ENCODE measurements around the gene CLDN15.
"Not testable (repeated sequence)": the region's sequence is repeated elsewhere in the genome, so short reads cannot be mapped to it uniquely, and the experiment has no call there.

CLDN15 gene

GRCh38 chr7:101237206-101238067, at the start of gene CLDN15:
CLDN15 (minus strand) TSS chr7:101237802; CDS start chr7:101237581, 221 bp downstream.
- Mint-ChIP-seq H3K27me3 (no peaks in the 10 kb centered on the region), H3K9me3 (no peaks in the 10 kb centered on the region), H3K4me3 (no peak within 1 kb of the TSS), H3K27ac (peak within 1 kb of the TSS; percentile 69 to 94), H3K4me1 (peaks cover 11% of the 10 kb centered on the region)
- DNase-seq: no peak
- ATAC-seq: no peak

GRCh38 chr7:101287032-101287431, 49.4 kb upstream of the CLDN15 start:
- H3K27me3 Mint-ChIP-seq: peaks cover 29% of the 10 kb centered on the region
- H3K27ac Mint-ChIP-seq: peak overlapping the region in 1 of 2 donors; percentile 27
- DNase-seq (no peak), ATAC-seq (no peak)
- H3K9me3 Mint-ChIP-seq: no peaks in the 10 kb centered on the region
- H3K4me3 Mint-ChIP-seq: no peak overlapping the region
- H3K4me1 Mint-ChIP-seq: peaks cover 32% of the 10 kb centered on the region

GRCh38 chr7:101285880-101286279, 48.3 kb upstream of the CLDN15 start:
- Mint-ChIP-seq H3K27me3 (peaks cover 17% of the 10 kb centered on the region), H3K4me1 (peaks cover 32% of the 10 kb centered on the region)
- H3K27ac Mint-ChIP-seq, ATAC-seq, H3K4me3 Mint-ChIP-seq, H3K9me3 Mint-ChIP-seq, DNase-seq: not testable (repeated sequence)

GRCh38 chr7:101285171-101285570, 47.6 kb upstream of the CLDN15 start:
- Mint-ChIP-seq H3K27ac (no peak overlapping the region), H3K9me3 (no peaks in the 10 kb centered on the region), H3K27me3 (peaks cover 10% of the 10 kb centered on the region), H3K4me1 (peaks cover 26% of the 10 kb centered on the region), H3K4me3 (no peak overlapping the region)
- DNase-seq: no peak
- ATAC-seq: no peak

GRCh38 chr7:101280912-101281311, 43.3 kb upstream of the CLDN15 start:
- H3K27me3 Mint-ChIP-seq: peaks cover 37% of the 10 kb centered on the region
- not testable (repeated sequence) for ATAC-seq, H3K4me3 Mint-ChIP-seq, H3K9me3 Mint-ChIP-seq, H3K27ac Mint-ChIP-seq, H3K4me1 Mint-ChIP-seq, DNase-seq

GRCh38 chr7:101278461-101279292, 41.1 kb upstream of the CLDN15 start:
- H3K9me3 Mint-ChIP-seq: no peaks in the 10 kb centered on the region
- peaks cover 37% of the 10 kb centered on the region for H3K27me3 Mint-ChIP-seq
- no peak overlapping the region for H3K27ac Mint-ChIP-seq
- no peak overlapping the region for H3K4me3 Mint-ChIP-seq
- DNase-seq: no peak
- ATAC-seq: no peak
- H3K4me1 Mint-ChIP-seq: peaks cover 6% of the 10 kb centered on the region

GRCh38 chr7:101277155-101277554, 39.6 kb upstream of the CLDN15 start:
- Mint-ChIP-seq H3K27me3 (peaks cover 29% of the 10 kb centered on the region), H3K27ac (no peak overlapping the region), H3K4me1 (no peaks in the 10 kb centered on the region), H3K4me3 (no peak overlapping the region), H3K9me3 (no peaks in the 10 kb centered on the region)
- ATAC-seq (no peak), DNase-seq (no peak)

GRCh38 chr7:101273206-101273605, 35.6 kb upstream of the CLDN15 start:
- Mint-ChIP-seq H3K27me3 (peaks cover 16% of the 10 kb centered on the region), H3K4me3 (no peak overlapping the region), H3K27ac (no peak overlapping the region), H3K9me3 (no peaks in the 10 kb centered on the region), H3K4me1 (no peaks in the 10 kb centered on the region)
- DNase-seq: no peak
- ATAC-seq: no peak

GRCh38 chr7:101271021-101271420, 33.4 kb upstream of the CLDN15 start:
- H3K27me3 Mint-ChIP-seq: no peaks in the 10 kb centered on the region
- H3K9me3 Mint-ChIP-seq: no peaks in the 10 kb centered on the region
- DNase-seq (no peak), ATAC-seq (no peak)
- H3K4me1 Mint-ChIP-seq: no peaks in the 10 kb centered on the region
- no peak overlapping the region for H3K4me3 Mint-ChIP-seq
- H3K27ac Mint-ChIP-seq: no peak overlapping the region

- H3K4me3 Mint-ChIP-seq: no peak overlapping the region
- H3K9me3 Mint-ChIP-seq: no peaks in the 10 kb centered on the region
- H3K4me1 Mint-ChIP-seq: no peaks in the 10 kb centered on the region
- no peak overlapping the region for H3K27ac Mint-ChIP-seq
- no peaks in the 10 kb centered on the region for H3K27me3 Mint-ChIP-seq
- DNase-seq (no peak), ATAC-seq (no peak)
Observed at GRCh38 chr7:101269664-101270063, 32.1 kb upstream of the CLDN15 start.

- no peak for ATAC-seq
- Mint-ChIP-seq H3K27me3 (no peaks in the 10 kb centered on the region), H3K4me1 (peaks cover 6% of the 10 kb centered on the region), H3K27ac (no peak overlapping the region), H3K9me3 (no peaks in the 10 kb centered on the region), H3K4me3 (no peak overlapping the region)
- no peak for DNase-seq
Observed at GRCh38 chr7:101265622-101266516, 28.3 kb upstream of the CLDN15 start.

GRCh38 chr7:101264102-101264706, 26.6 kb upstream of the CLDN15 start:
- H3K4me1 Mint-ChIP-seq, DNase-seq, H3K27me3 Mint-ChIP-seq, ATAC-seq, H3K9me3 Mint-ChIP-seq, H3K27ac Mint-ChIP-seq, H3K4me3 Mint-ChIP-seq: not testable (repeated sequence)

GRCh38 chr7:101258243-101258731, 20.7 kb upstream of the CLDN15 start:
- no peak overlapping the region for H3K4me3 Mint-ChIP-seq
- DNase-seq: no peak
- no peak for ATAC-seq
- H3K4me1 Mint-ChIP-seq: no peaks in the 10 kb centered on the region
- no peaks in the 10 kb centered on the region for H3K27me3 Mint-ChIP-seq
- H3K27ac Mint-ChIP-seq: no peak overlapping the region
- H3K9me3 Mint-ChIP-seq: no peaks in the 10 kb centered on the region

GRCh38 chr7:101255796-101256195, 18.2 kb upstream of the CLDN15 start:
- Mint-ChIP-seq H3K9me3 (no peaks in the 10 kb centered on the region), H3K4me1 (peaks cover 22% of the 10 kb centered on the region), H3K4me3 (no peak overlapping the region), H3K27ac (no peak overlapping the region), H3K27me3 (no peaks in the 10 kb centered on the region)
- ATAC-seq (no peak), DNase-seq (no peak)

GRCh38 chr7:101253199-101253598, 15.6 kb upstream of the CLDN15 start:
- Mint-ChIP-seq H3K4me1 (peaks cover 36% of the 10 kb centered on the region), H3K4me3 (peak overlapping the region; percentile 8 to 97)
- not testable (repeated sequence) for H3K27ac Mint-ChIP-seq, H3K9me3 Mint-ChIP-seq, ATAC-seq, H3K27me3 Mint-ChIP-seq, DNase-seq
